ENCODE results near the gene PHEX. TPM values are rescaled to one million over a fixed set of nuclear protein-coding genes. Genes with fewer than 3 reads are reported as not detected.

Gene PHEX
- total and polyA plus RNA-seq, 2 donors, result 0.10 to 0.53 TPM

DNA sequence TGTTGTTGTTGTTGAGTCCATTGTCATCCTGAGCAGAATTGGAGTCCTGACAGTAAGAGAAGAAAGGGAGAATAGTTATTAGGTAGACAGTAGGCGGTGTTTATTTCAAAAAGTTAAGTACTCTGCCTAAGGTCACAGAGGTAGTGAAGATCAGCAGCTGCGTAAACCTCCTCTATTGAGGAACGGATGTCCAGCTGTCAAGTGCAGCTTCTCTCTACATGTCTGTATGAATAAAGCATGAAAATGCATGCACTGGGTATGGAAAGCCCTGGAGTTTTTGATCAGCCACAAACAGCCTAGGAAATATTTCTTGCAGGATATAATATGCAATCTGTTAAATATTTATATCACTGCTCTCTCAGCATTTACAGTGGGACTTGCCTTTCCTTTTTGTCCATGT, 131.2 kb downstream of the PHEX start:
- Histone ChIP-seq H3K27ac (ENCODE audit: low read depth) (no peak overlapping the region), H3K36me3 (ENCODE audit: insufficient read depth) (no peaks in the 10 kb centered on the region), H3K4me3 (ENCODE audit: low read depth, low read length) (no peak overlapping the region), H3K4me1 (ENCODE audit: insufficient read depth) (no peaks in the 10 kb centered on the region)
- 85% methylated on average over 3 of the region's 3 CpGs for WGBS
- DNase-seq (ENCODE audit: extremely low spot score), result no peak

DNA sequence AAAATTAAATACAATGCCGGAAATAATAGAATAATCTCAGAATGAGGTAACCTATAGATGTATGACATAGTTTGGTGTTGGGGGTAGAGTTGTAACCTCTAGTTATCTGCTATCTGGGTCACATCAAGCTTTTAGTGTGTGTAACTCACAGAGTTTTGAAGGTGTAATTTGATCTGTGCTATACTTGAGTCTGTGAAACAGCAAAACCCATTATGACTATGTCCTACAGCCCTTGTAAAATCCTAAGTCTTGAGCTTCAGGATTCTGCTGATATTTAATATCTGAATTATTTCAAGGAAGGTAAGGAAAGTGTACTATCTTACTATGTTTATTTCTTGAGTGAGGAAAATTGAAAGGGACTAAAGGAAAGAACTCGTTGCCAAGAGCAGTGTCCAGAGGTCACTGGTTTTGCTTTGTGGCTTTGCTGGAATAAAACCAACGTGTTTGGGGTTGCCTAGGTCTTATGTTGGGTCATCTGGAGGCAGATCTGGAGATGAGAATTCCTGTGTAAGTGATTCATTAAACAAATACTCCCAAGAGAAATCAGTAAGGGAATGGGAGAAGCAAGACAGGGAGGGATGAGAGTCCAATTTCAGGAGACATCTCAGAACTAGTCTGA, 132.8 kb downstream of the PHEX start:
- no peak for DNase-seq (ENCODE audit: extremely low spot score)
- 59% methylated on average over 3 of the region's 3 CpGs for WGBS
- H3K27ac ChIP-seq (ENCODE audit: low read depth), result no peak overlapping the region
- no peak overlapping the region for H3K4me3 ChIP-seq (ENCODE audit: low read depth, low read length)
- H3K4me1 ChIP-seq (ENCODE audit: insufficient read depth), result no peaks in the 10 kb centered on the region
- no peaks in the 10 kb centered on the region for H3K36me3 ChIP-seq (ENCODE audit: insufficient read depth)

DNA sequence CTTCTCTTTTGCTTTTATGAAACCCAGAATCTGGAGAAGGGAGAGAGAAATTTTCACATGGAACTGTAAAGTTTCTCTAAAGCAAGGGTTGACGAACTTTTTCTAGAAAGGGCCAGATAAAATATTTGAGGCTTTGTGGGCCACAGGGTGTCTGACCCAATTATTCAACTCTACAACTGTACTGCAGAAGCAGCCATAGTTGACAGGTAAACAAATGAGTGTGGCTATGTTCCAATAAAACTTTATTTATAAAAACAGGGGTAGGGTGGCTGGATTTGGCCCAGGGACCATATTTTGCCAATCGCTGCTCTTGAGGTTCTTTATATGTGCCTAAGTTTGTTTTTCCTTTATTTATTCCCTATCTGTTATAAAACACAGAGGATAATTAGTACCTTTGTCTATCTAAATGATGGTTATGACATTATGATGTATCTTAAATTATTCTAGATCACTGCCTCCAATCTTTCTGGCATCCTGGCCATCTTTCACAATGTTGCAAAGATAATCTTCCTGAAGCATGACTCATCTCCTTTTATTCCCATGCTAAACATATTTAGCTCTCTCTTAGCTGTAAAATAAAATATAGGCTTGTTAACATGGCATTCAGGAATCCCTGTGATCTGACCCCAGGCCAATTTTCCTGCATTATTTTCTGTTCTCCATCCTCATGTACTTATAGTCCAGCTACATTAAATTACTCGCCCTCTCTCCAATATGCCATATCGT, 133.8 kb downstream of the PHEX start:
- H3K36me3 ChIP-seq (ENCODE audit: insufficient read depth), result no peaks in the 10 kb centered on the region
- DNase-seq (ENCODE audit: extremely low spot score), result no peak
- no peaks in the 10 kb centered on the region for H3K4me1 ChIP-seq (ENCODE audit: insufficient read depth)
- no peak overlapping the region for H3K27ac ChIP-seq (ENCODE audit: low read depth)
- WGBS, result 77% methylated on average over 4 of the region's 4 CpGs
- H3K4me3 ChIP-seq (ENCODE audit: low read depth, low read length), result no peak overlapping the region

DNA sequence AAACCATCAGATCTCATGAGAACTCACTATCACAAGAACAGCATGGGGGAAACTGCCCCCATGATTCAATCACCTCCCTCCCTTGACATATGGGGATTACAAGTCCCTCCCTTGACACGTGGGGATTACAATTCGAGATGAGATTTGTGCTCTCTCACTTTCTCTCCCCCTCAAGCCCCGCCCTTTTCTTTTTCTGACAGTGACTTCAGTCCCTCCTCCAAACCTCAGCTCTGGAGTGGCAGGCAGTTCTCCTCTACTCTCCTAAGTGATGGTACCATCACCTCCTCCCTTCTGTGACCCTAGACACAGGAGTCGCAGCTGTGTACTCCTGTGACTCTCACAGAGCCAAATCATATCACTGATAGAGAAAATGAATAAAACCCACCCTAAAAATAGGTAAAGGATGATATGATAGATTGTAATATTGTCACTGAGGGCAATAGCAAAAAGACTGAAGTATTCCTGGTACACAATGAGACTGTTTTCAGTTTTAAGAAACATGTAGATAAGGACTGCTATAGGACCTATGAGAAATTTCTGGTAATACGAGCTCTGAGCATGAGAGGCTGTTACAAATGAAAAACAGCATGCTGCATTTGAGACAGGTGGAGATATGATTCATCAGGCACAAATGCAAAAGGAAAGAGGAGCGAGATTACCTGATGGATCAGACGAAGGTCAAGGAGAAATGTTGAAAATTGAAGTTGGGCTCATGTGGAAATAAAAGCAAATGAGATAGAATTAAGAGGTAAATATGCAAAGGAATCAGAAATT, 139.3 kb downstream of the PHEX start:
- DNase-seq (ENCODE audit: extremely low spot score), result no peak
- no peaks in the 10 kb centered on the region for H3K36me3 ChIP-seq (ENCODE audit: insufficient read depth)
- H3K27ac ChIP-seq (ENCODE audit: low read depth), result no peak overlapping the region
- H3K4me1 ChIP-seq (ENCODE audit: insufficient read depth), result no peaks in the 10 kb centered on the region
- H3K4me3 ChIP-seq (ENCODE audit: low read depth, low read length), result no peak overlapping the region
- 55% methylated on average over 7 of the region's 7 CpGs for WGBS

GRCh38 chrX:22173966-22174365, 141.8 kb downstream of the PHEX start:
- DNase-seq (ENCODE audit: extremely low spot score), result no peak

GRCh38 chrX:22177950-22178515, 145.9 kb downstream of the PHEX start:
- no peak overlapping the region for H3K27ac ChIP-seq (ENCODE audit: low read depth)
- H3K36me3 ChIP-seq (ENCODE audit: insufficient read depth), result no peaks in the 10 kb centered on the region
- H3K4me1 ChIP-seq (ENCODE audit: insufficient read depth), result no peaks in the 10 kb centered on the region
- DNase-seq (ENCODE audit: extremely low spot score), result no peak
- H3K4me3 ChIP-seq (ENCODE audit: low read depth, low read length), result no peak overlapping the region
- 31% methylated on average over 7 of the region's 7 CpGs for WGBS

More at GRCh38 chrX:22173966-22174365, 141.8 kb downstream of the PHEX start:
- no peak overlapping the region for H3K4me3 ChIP-seq (ENCODE audit: low read depth, low read length)
- WGBS, result 88% methylated on average over 5 of the region's 5 CpGs
- no peaks in the 10 kb centered on the region for H3K4me1 ChIP-seq (ENCODE audit: insufficient read depth)
- no peak overlapping the region for H3K27ac ChIP-seq (ENCODE audit: low read depth)
- no peaks in the 10 kb centered on the region for H3K36me3 ChIP-seq (ENCODE audit: insufficient read depth)

- Histone ChIP-seq H3K4me1 (ENCODE audit: insufficient read depth) (no peaks in the 10 kb centered on the region), H3K27ac (ENCODE audit: low read depth) (no peak overlapping the region), H3K36me3 (ENCODE audit: insufficient read depth) (no peaks in the 10 kb centered on the region), H3K4me3 (ENCODE audit: low read depth, low read length) (no peak overlapping the region)
- no peak for DNase-seq (ENCODE audit: extremely low spot score)
- WGBS, result 57% methylated on average over 2 of the region's 2 CpGs
Observed at GRCh38 chrX:22184096-22184495, 152.0 kb downstream of the PHEX start.

GRCh38 chrX:22186165-22186564, 154.0 kb downstream of the PHEX start:
- 78% methylated on average over 2 of the region's 2 CpGs for WGBS

DNA sequence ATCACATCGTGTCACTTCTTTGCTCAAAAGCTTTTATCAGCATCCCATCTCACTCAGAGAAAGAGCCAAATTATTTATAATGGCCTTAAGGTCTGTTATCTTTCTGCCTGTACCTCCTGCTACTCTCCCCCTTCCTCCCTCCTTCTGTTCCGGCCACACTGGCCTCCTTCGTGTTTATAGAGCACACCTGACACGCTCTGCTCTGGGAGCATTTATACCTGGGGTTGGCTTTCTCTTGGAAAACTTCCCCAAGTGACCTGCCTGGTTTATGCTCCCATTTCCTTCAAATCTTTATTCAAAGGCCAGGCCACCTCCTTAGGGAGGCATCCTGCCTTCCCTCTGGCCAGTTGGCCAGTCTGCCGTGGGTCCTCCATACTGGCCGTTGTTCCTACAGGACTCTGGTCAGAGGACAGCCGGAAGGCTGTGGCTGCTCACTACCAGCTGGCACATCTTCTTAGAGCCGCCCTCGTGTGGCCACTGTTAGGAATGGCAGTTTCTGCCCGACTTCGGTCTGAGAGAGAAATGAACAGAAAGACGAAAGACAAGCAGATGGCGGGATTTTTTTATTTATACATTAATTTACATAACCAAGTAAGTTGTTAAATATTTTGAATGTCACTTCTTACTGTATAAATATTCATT, 160.4 kb downstream of the PHEX start:
- no peaks in the 10 kb centered on the region for H3K4me1 ChIP-seq (ENCODE audit: insufficient read depth)
- no peak overlapping the region for H3K4me3 ChIP-seq (ENCODE audit: low read depth, low read length)
- no peak for DNase-seq (ENCODE audit: extremely low spot score)
- no peaks in the 10 kb centered on the region for H3K36me3 ChIP-seq (ENCODE audit: insufficient read depth)
- H3K27ac ChIP-seq (ENCODE audit: low read depth), result no peak overlapping the region
- 25% methylated on average over 13 of the region's 13 CpGs for WGBS

More at GRCh38 chrX:22186165-22186564, 154.0 kb downstream of the PHEX start:
- no peaks in the 10 kb centered on the region for H3K4me1 ChIP-seq (ENCODE audit: insufficient read depth)
- DNase-seq (ENCODE audit: extremely low spot score), result no peak
- H3K4me3 ChIP-seq (ENCODE audit: low read depth, low read length), result no peak overlapping the region
- no peaks in the 10 kb centered on the region for H3K36me3 ChIP-seq (ENCODE audit: insufficient read depth)
- H3K27ac ChIP-seq (ENCODE audit: low read depth), result no peak overlapping the region

DNA sequence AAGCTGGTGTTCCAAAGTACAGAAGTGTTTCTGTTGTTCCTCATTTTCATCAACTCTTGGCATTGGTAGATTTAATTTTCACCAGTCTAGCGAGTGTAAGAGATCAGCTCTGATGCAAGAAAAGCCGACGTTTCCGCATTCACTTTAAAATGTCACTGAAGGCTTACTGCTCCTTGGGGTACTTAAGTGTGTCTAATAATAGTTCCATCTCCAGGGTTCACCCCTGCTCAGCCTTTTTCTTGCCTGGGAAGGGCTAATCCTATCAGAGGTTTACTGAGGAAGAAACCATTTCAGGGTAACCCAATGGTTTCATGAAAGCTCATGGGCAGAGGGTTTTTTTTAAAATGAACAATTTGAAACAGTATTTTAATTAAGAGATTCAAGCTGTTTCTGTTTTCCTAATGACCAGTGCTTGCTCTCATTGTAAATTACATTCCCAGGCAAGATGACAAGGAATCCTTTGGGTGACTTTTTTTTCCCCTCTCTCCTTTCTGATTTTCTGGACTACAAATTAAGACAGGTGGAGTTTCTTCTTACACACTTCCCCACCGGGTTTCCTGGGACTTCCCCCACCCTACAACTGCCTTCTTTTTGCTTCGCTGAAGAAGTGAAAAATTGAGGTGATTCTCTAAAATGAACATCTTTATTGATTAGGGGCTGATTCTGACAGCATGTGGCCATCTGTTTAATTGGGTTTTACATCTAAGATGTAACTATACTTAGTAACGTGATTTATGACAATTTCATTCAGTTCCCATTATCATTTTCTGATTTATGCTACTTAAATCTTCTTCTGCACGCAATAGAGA, 161.9 kb downstream of the PHEX start:
- H3K4me3 ChIP-seq (ENCODE audit: low read depth, low read length), result no peak overlapping the region
- no peaks in the 10 kb centered on the region for H3K36me3 ChIP-seq (ENCODE audit: insufficient read depth)
- no peaks in the 10 kb centered on the region for H3K4me1 ChIP-seq (ENCODE audit: insufficient read depth)
- 78% methylated on average over 8 of the region's 8 CpGs for WGBS
- no peak for DNase-seq (ENCODE audit: extremely low spot score)
- H3K27ac ChIP-seq (ENCODE audit: low read depth), result no peak overlapping the region

DNA sequence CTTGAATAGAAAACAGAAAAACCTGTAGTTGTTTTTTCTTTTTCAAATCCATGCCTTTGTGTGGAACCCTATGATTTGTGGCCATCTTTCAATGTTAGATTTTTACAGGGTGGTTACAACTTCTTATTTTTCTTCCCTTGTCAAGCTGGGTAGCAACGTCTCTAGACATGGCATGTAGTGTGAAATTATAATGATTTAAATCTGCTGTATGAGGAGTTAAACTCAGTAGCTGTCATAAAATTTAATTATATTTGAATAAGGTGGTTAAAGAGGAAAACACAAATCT, 162.5 kb downstream of the PHEX start:
- no peaks in the 10 kb centered on the region for H3K36me3 ChIP-seq (ENCODE audit: insufficient read depth)
- WGBS, result 78% methylated on average over 1 of the region's 1 CpG
- H3K4me1 ChIP-seq (ENCODE audit: insufficient read depth), result no peaks in the 10 kb centered on the region
- DNase-seq (ENCODE audit: extremely low spot score), result no peak
- H3K4me3 ChIP-seq (ENCODE audit: low read depth, low read length), result no peak overlapping the region
- no peak overlapping the region for H3K27ac ChIP-seq (ENCODE audit: low read depth)

DNA sequence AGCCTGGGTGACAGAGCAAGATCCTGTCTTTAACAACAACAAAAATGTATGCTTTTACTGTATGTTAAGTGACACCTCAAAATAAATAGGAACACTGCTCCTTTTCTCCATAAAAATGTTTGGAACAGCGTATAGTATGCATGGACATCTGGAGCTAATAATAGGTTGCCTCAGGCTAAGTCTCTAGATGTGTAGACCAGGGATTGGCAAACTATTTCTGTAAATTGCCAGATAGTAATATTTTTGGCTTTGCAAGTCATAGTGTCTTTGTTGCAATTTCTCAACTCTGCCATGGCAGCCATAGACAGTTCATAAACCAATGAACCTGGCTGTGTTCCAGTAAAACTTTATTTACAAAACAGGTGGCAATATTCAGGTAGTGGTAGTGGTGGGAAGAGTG, 164.0 kb downstream of the PHEX start:
- Histone ChIP-seq H3K27ac (ENCODE audit: low read depth) (no peak overlapping the region), H3K36me3 (ENCODE audit: insufficient read depth) (no peaks in the 10 kb centered on the region), H3K4me3 (ENCODE audit: low read depth, low read length) (no peak overlapping the region), H3K4me1 (ENCODE audit: insufficient read depth) (no peaks in the 10 kb centered on the region)
- DNase-seq (ENCODE audit: extremely low spot score), result no peak
- WGBS, result 74% methylated on average over 1 of the region's 1 CpG

- no peak overlapping the region for H3K4me3 ChIP-seq (ENCODE audit: low read depth, low read length)
- no peaks in the 10 kb centered on the region for H3K4me1 ChIP-seq (ENCODE audit: insufficient read depth)
- DNase-seq (ENCODE audit: extremely low spot score), result no peak
- no peak overlapping the region for H3K27ac ChIP-seq (ENCODE audit: low read depth)
- H3K36me3 ChIP-seq (ENCODE audit: insufficient read depth), result no peaks in the 10 kb centered on the region
Observed at GRCh38 chrX:22202251-22202650, 170.1 kb downstream of the PHEX start.
